Nephron progenitor cell (in vitro differentiated cells): ENCODE data around the gene RBPJ.

Experiments
- DNase-seq: peaks from one replicate; pipeline ENCODE4 v3.0.0; 2021
- H3K27ac Mint-ChIP-seq: 2 replicates; pipeline ENCODE4 v1.8.0; 2021; ENCODE audit warnings: mild to moderate bottlenecking, moderate library complexity, mixed read lengths
- H3K27me3 Mint-ChIP-seq: 2 replicates; pipeline ENCODE4 v1.8.0; 2021; ENCODE audit warnings: mild to moderate bottlenecking, low read depth, mixed read lengths; ENCODE audit not compliant: poor library complexity
- H3K36me3 Mint-ChIP-seq: 2 replicates; pipeline ENCODE4 v1.8.0; 2021; ENCODE audit warnings: low read depth, mixed read lengths
- H3K4me1 Mint-ChIP-seq: 2 replicates; pipeline ENCODE4 v1.8.0; 2021; ENCODE audit warnings: mixed read lengths
- H3K4me3 Mint-ChIP-seq: 2 replicates; pipeline ENCODE4 v1.8.0; 2021; ENCODE audit warnings: mild to moderate bottlenecking, moderate library complexity, mixed read lengths
- H3K9me3 Mint-ChIP-seq: 2 replicates; pipeline ENCODE4 v1.8.0; 2021; ENCODE audit warnings: mild to moderate bottlenecking, moderate library complexity, mixed read lengths
- TF ChIP-seq, protein P1 (sequence below): fragments of 200-600 bp; sonication (generic); IDR thresholded peaks from 2 replicates; pipeline ENCODE4 v1.5.0; 2021; ENCODE audit warnings: antibody characterized with exemption

The RBPJ gene

DNA sequence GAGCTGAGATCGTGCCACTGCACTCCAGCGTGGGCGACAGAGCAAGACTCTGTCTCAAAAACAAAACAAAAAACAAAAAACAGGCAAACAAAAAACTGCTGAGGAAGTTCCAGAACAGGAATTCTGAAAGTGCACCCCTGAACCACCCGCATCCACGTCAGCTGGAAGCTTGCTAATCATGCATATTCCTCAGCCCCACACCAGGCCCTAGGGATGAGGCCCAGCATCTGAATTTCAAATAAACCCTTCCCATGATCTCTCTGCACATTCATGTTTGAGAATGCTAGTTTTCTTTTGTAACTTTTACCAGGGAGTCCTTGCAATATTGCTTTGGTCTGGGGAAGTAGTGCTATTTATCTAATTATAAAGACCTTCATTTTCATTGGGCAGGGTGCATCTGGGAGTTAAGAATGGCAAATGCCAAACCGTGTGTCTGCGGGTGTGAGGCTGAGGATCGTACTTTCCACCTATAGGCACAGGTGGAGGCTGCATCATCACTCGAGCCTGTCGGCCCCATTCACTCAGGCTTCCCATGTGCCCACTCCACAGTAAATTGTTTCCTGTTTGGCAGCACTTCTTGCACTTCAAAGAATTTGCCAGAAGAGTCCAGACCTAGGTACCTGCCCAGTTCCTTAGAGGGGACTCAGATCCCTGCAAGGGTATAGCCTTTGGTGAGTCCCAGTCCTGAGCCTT is 145.9 kb downstream of the RBPJ start:
- Mint-ChIP-seq H3K9me3 (peaks cover 18% of the 10 kb centered on the region), H3K27me3 (peaks cover 15% of the 10 kb centered on the region), H3K4me1 (no peaks in the 10 kb centered on the region), H3K4me3 (no peak overlapping the region), H3K27ac (no peak overlapping the region), H3K36me3 (no peaks in the 10 kb centered on the region)
- DNase-seq = no peak
- TF ChIP-seq, protein P1, sequence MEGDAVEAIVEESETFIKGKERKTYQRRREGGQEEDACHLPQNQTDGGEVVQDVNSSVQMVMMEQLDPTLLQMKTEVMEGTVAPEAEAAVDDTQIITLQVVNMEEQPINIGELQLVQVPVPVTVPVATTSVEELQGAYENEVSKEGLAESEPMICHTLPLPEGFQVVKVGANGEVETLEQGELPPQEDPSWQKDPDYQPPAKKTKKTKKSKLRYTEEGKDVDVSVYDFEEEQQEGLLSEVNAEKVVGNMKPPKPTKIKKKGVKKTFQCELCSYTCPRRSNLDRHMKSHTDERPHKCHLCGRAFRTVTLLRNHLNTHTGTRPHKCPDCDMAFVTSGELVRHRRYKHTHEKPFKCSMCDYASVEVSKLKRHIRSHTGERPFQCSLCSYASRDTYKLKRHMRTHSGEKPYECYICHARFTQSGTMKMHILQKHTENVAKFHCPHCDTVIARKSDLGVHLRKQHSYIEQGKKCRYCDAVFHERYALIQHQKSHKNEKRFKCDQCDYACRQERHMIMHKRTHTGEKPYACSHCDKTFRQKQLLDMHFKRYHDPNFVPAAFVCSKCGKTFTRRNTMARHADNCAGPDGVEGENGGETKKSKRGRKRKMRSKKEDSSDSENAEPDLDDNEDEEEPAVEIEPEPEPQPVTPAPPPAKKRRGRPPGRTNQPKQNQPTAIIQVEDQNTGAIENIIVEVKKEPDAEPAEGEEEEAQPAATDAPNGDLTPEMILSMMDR = no peak

DNA sequence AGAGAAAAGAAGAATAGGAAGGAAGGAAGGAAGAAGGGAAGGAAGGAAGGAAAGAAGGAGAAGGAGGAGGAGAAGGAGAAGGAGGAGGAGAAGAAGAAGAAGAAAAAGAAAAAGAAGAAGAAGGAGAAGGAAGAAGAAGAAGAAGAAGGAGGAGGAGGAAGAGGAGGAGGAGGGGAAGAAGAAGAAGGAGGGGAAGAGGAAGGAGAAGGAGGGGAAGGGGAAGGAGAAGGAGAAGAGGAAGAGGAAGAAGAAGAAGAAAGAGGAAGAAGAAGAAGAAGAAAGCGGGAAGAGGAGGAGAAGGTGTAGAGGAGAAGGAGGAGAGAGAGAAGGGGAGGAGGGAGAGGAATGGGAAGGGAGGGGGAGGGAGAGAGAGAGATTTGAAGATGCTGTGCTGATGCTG is 146.9 kb downstream of the RBPJ start:
- Mint-ChIP-seq H3K4me1 (no peaks in the 10 kb centered on the region), H3K36me3 (no peaks in the 10 kb centered on the region), H3K9me3 (peaks cover 18% of the 10 kb centered on the region), H3K4me3 (no peak overlapping the region), H3K27ac (no peak overlapping the region), H3K27me3 (peaks cover 15% of the 10 kb centered on the region)
- DNase-seq = no peak
- TF ChIP-seq, protein P1 = no peak

DNA sequence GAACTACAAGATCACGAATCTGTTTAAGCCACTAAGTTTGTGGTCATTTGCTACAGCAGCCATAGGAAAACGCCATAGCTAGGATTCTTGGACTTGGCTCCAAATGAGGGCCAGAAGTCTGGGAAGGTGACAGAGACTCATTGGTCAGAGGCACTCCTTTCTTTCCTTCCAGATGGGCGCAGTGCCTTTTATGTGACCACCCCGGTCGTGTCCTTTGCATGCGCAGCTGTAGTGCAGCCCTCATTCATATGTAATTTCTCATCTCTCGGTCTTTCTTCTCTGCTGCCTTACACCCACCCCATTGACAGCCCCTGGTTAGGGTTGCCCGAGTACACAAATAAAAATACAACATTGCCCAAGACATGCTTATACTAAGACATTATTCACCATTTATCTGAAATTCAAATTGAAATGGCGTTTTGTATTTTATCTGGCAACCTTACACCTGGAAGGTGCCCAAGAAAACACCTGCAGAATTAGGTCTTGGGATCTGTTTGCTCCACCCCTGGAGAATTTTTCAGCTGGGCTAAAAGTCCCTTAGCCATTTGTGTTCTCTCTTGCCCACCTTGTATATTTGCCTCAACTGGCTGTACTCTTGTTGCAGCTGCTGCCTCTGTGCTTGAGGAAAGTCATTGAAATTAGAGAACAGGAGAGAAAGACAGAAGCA is 147.6 kb downstream of the RBPJ start:
- H3K9me3 Mint-ChIP-seq = peaks cover 15% of the 10 kb centered on the region
- no peak overlapping the region for H3K4me3 Mint-ChIP-seq
- no peaks in the 10 kb centered on the region for H3K4me1 Mint-ChIP-seq
- H3K36me3 Mint-ChIP-seq = no peaks in the 10 kb centered on the region
- peaks cover 15% of the 10 kb centered on the region for H3K27me3 Mint-ChIP-seq
- TF ChIP-seq, protein P1 = no peak
- no peak for DNase-seq
- no peak overlapping the region for H3K27ac Mint-ChIP-seq

DNA sequence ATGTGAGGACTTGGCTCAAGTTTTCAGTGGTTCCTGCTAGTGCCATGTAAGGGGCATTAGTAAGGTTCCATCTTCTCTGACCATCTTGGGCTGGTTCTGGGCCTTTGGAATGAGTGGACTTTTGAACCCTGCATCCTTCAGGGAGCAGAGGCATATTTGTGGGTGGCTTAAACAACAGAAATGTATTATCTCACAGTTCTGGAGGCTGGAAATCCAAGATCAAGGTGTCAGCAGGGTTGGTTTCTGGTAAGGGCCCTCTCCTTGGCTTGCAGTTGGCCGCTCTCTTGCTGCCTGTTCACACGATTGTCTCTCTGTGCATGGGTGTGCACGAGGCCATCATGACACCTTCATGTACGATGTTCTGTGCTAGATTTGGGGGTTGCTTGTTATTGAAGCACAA is 148.2 kb downstream of the RBPJ start:
- Mint-ChIP-seq H3K4me3 (no peak overlapping the region), H3K4me1 (no peaks in the 10 kb centered on the region), H3K27me3 (peaks cover 15% of the 10 kb centered on the region), H3K27ac (no peak overlapping the region), H3K36me3 (no peaks in the 10 kb centered on the region), H3K9me3 (peaks cover 14% of the 10 kb centered on the region)
- TF ChIP-seq, protein P1 = no peak
- no peak for DNase-seq

DNA sequence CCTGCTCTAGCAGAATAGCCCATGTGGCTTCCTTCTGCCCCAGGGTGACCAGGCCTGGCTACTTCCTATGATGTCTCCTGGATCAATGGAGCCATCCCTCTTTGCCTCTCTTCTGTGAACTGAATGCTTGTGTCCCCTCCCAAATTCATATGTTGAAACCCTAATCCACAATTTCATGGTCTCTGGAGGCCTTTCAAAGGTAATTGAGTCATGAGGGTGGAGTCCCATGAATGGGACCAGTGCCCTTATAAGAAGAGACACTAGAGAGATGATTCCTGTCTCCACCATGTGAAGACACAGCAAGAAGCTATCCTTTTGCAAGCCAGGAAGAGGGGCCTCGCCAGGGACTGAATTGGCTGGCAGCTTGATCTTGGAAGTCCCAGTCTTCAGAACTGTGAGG is 151.1 kb downstream of the RBPJ start:
- Mint-ChIP-seq H3K27ac (no peak overlapping the region), H3K36me3 (no peaks in the 10 kb centered on the region), H3K4me1 (no peaks in the 10 kb centered on the region), H3K27me3 (peaks cover 17% of the 10 kb centered on the region), H3K4me3 (no peak overlapping the region), H3K9me3 (peaks cover 8% of the 10 kb centered on the region)
- TF ChIP-seq, protein P1 = no peak
- no peak for DNase-seq

DNA sequence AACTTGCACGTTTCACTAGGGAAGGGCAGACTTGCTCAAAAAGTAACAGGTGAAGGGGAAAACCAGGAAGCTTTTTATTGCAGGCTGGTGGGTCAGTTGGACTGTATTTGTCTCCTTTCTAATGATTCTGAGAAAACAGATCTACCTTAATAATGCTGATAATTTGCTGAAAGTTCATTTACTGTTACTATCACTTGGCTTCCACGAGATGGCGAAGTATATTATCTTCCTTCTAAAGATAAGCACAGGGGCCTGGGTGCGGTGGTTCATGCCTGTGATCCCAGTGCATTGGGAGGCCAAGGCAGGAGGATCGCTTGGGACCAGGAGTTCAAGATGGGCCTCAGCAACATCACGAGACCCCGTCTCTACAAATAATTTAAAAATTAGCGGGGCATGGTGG is 153.1 kb downstream of the RBPJ start:
- peaks cover 8% of the 10 kb centered on the region for H3K9me3 Mint-ChIP-seq

More for the DNA sequence above, 153.1 kb downstream of the RBPJ start:
- Mint-ChIP-seq H3K27ac (no peak overlapping the region), H3K4me1 (no peaks in the 10 kb centered on the region), H3K36me3 (no peaks in the 10 kb centered on the region), H3K27me3 (peaks cover 14% of the 10 kb centered on the region), H3K4me3 (no peak overlapping the region)
- no peak for DNase-seq
- TF ChIP-seq, protein P1 = no peak
